ENCODE measurements around the gene IRF4. TPM values are rescaled to one million over a fixed set of nuclear protein-coding genes. Genes with fewer than 3 reads are reported as not detected.

The IRF4 gene
- total RNA-seq, 2 experiments from 2014 or later = 16.9 to 20.8 TPM

GRCh38 chr6:421211-421610 lies 29.7 kb downstream of the IRF4 start:
- Mint-ChIP-seq H3K27ac (no peak overlapping the region), H3K27me3 (no peaks in the 10 kb centered on the region), H3K9me3 (peaks cover 6% of the 10 kb centered on the region), H3K36me3 (ENCODE audit: low read depth) (no peaks in the 10 kb centered on the region), H3K4me1 (ENCODE audit: low read depth) (no peaks in the 10 kb centered on the region), H3K4me3 (no peak overlapping the region)
- intact Hi-C loops (cut with DNase I, micrococcal nuclease) = no loop called here
- no peak for TF ChIP-seq CTCF (IDR thresholded peaks at IDR 0.05)
- Histone ChIP-seq H3K27me3 (ENCODE audit: control insufficient read depth in 1 of 2, insufficient read depth in 2 of 2, low read length in 2 of 2) (no peaks in the 10 kb centered on the region), H3K4me3 (ENCODE audit: low read length) (no peak overlapping the region), H3K36me3 (ENCODE audit: insufficient read depth, low read length) (no peaks in the 10 kb centered on the region), H3K9me3 (ENCODE audit: control insufficient read depth in 1 of 2, insufficient read depth in 1 of 2, low read length in 2 of 2) (peaks cover 4 to 7% of the 10 kb centered on the region in 2 experiments), H3K27ac (ENCODE audit: low read depth in 1 of 2, low read length in 2 of 2) (no peak overlapping the region), H3K4me1 (ENCODE audit: insufficient read depth, low read length) (no peaks in the 10 kb centered on the region)
- no peak for DNase-seq
- POLR2A ChIA-PET = no interaction called here
- no peak for ATAC-seq (ENCODE audit: poor library complexity)
- CTCF ChIA-PET = no interaction called here

- CTCF ChIA-PET = no interaction called here
- DNase-seq = peak in 4 of 14 experiments; percentile 25 to 39 (median 37)
- intact Hi-C loops (cut with DNase I, micrococcal nuclease) = no loop called here
- TF ChIP-seq CTCF (IDR thresholded peaks at IDR 0.05) = no peak
- Histone ChIP-seq H3K27ac (ENCODE audit: low read depth in 1 of 2, low read length in 2 of 2) (no peak overlapping the region), H3K27me3 (ENCODE audit: control insufficient read depth in 1 of 2, insufficient read depth in 2 of 2, low read length in 2 of 2) (no peaks in the 10 kb centered on the region), H3K36me3 (ENCODE audit: insufficient read depth, low read length) (no peaks in the 10 kb centered on the region), H3K9me3 (ENCODE audit: control insufficient read depth in 1 of 2, insufficient read depth in 1 of 2, low read length in 2 of 2) (peaks cover 4 to 7% of the 10 kb centered on the region in 2 experiments), H3K4me1 (ENCODE audit: insufficient read depth, low read length) (no peaks in the 10 kb centered on the region), H3K4me3 (ENCODE audit: low read length) (no peak overlapping the region)
- no peak overlapping the region for H3K27ac Mint-ChIP-seq
- no peaks in the 10 kb centered on the region for H3K4me1 Mint-ChIP-seq (ENCODE audit: low read depth)
- H3K27me3 Mint-ChIP-seq = no peaks in the 10 kb centered on the region
- H3K36me3 Mint-ChIP-seq (ENCODE audit: low read depth) = no peaks in the 10 kb centered on the region
- no peak for ATAC-seq (ENCODE audit: poor library complexity)
- H3K9me3 Mint-ChIP-seq = peaks cover 4% of the 10 kb centered on the region
- no peak overlapping the region for H3K4me3 Mint-ChIP-seq
- POLR2A ChIA-PET = no interaction called here
Observed at GRCh38 chr6:422433-423054, 31.0 kb downstream of the IRF4 start.

- Histone ChIP-seq H3K4me1 (ENCODE audit: insufficient read depth, low read length) (peaks cover 4% of the 10 kb centered on the region), H3K9me3 (ENCODE audit: control insufficient read depth in 1 of 2, insufficient read depth in 1 of 2, low read length in 2 of 2) (peaks cover 4 to 7% of the 10 kb centered on the region in 2 experiments), H3K36me3 (ENCODE audit: insufficient read depth, low read length) (no peaks in the 10 kb centered on the region), H3K27me3 (ENCODE audit: control insufficient read depth in 1 of 2, insufficient read depth in 2 of 2, low read length in 2 of 2) (no peaks in the 10 kb centered on the region), H3K4me3 (ENCODE audit: low read length) (no peak overlapping the region), H3K27ac (ENCODE audit: low read depth in 1 of 2, low read length in 2 of 2) (no peak overlapping the region)
- ATAC-seq (ENCODE audit: poor library complexity) = no peak
- H3K27ac Mint-ChIP-seq = no peak overlapping the region
- H3K4me1 Mint-ChIP-seq (ENCODE audit: low read depth) = no peaks in the 10 kb centered on the region
- intact Hi-C loops (cut with DNase I, micrococcal nuclease) = no loop called here
- peaks cover 4% of the 10 kb centered on the region for H3K9me3 Mint-ChIP-seq
- no peaks in the 10 kb centered on the region for H3K36me3 Mint-ChIP-seq (ENCODE audit: low read depth)
- CTCF ChIA-PET = no interaction called here
- H3K27me3 Mint-ChIP-seq = no peaks in the 10 kb centered on the region
- H3K4me3 Mint-ChIP-seq = no peak overlapping the region
- TF ChIP-seq CTCF (IDR thresholded peaks at IDR 0.05) = no peak
- POLR2A ChIA-PET = no interaction called here
- no peak for DNase-seq
Observed at GRCh38 chr6:423055-423798, 31.7 kb downstream of the IRF4 start.
